Heart right ventricle (tissue), 16 donors: Measurements from ENCODE around the gene SNCB. TPM values are rescaled to one million over a fixed set of nuclear protein-coding genes. Genes with fewer than 3 reads are reported as not detected.

Source experiments
- ATAC-seq, 8 donors: fragments of 200-7000 bp; cut with Tn5 transposase; one replicate each; pipeline ENCODE4 v1.9.1; 2020; ENCODE audit warnings: mild to moderate bottlenecking in 8 of 8, moderate library complexity in 8 of 8, moderate number of reproducible peaks in 1 of 8
- DNase-seq, 2 donors: peaks; one replicate each; pipeline ENCODE4 v3.0.0-alpha.2; 2020
- H3K27ac ChIP-seq, 10 donors: fragments of 200-600 bp; sonication (generic) in 2 of 10; one replicate each; pipeline versions ENCODE4 v1.5.0 to v1.8.0; 2020 to 2022; ENCODE audit warnings: mild to moderate bottlenecking in 3 of 10
- H3K27me3 ChIP-seq, 7 donors: fragments of 200-600 bp; one replicate each; pipeline ENCODE4 v1.8.0; 2021 to 2022; ENCODE audit warnings: mild to moderate bottlenecking in 2 of 7
- H3K36me3 ChIP-seq, 9 donors: fragments of 200-600 bp; sonication (generic) in 1 of 9; one replicate each; pipeline versions ENCODE4 v1.5.0 to v1.8.0; 2020 to 2022; ENCODE audit warnings: mild to moderate bottlenecking in 2 of 9
- H3K4me1 ChIP-seq, 9 donors: fragments of 200-600 bp; sonication (generic) in 1 of 9; one replicate each; pipeline versions ENCODE4 v1.5.0 to v1.8.0; 2020 to 2022; ENCODE audit warnings: mild to moderate bottlenecking in 4 of 9
- H3K4me3 ChIP-seq, 10 donors: fragments of 200-600 bp; sonication (generic) in 2 of 10; one replicate each; pipeline versions ENCODE4 v1.5.0 to v1.8.0; 2020 to 2022; ENCODE audit warnings: mild to moderate bottlenecking in 7 of 10, moderate library complexity in 2 of 10
- H3K9me3 ChIP-seq, 11 donors: fragments of 200-600 bp in 10 of 11; sonication (generic) in 2 of 11; one replicate each; pipeline versions ENCODE4 v1.5.0 to v1.8.0; 2013 to 2022; ENCODE audit warnings: mild to moderate bottlenecking in 2 of 11, control low read depth in 1 of 11, moderate library complexity in 1 of 11
- WGBS, 2 donors: extraction: QIAGEN DNeasy Blood & Tissue Kit; methylation state at CpG; one replicate each; pipeline ENCODE4 v1.1.7; 2013; ENCODE audit warnings: inconsistent platforms in 1 of 2; 5-methylcytosine and 5-hydroxymethylcytosine counted together
- intact Hi-C, 10 donors: fragments of 100-400 bp; cut with DNase I; formaldehyde crosslinking; loops; one replicate each; pipeline versions ENCODE4 v1.11.1 to v1.14.2; 2022
- polyA plus RNA-seq, 2 donors: library from polyadenylated mRNA; stranded (reverse); fragments of 200-250 nt; gene quantifications; one replicate each; pipeline ENCODE4 v1.2.3, GENCODE V29; 2013
- total RNA-seq, 10 donors: library from RNA; stranded (reverse); fragmentation: NEBNext Ultra II Directional in 3 of 10; extraction: Animal tissue kit (Norgen Biotek cat#: 25700) in 3 of 10; gene quantifications; one replicate each; pipeline versions ENCODE4 v1.2.1 to v1.2.4, GENCODE V29; 2021 to 2023
- TF ChIP-seq, protein P1 (sequence below), 9 donors: fragments of 200-600 bp; sonication (generic) in 2 of 9; IDR thresholded peaks; one replicate each; pipeline versions ENCODE4 v1.5.0 to v1.8.0; 2021 to 2022; ENCODE audit warnings: antibody characterized with exemption in 9 of 9, mild to moderate bottlenecking in 5 of 9, moderate library complexity in 1 of 9
- donor health status: Arrhythmogenic right ventricular cardiomyopathy.
- donor health status: ischemic (EF 13 %, LVEDD 7.1; RV severe dilation, severe dysfunction).
- donor health status: healthy with polysubstance abuse.
- donor health status: DM: no; HTN: yes; CAD: no.
- donor health status: DM: no; HTN: no; CAD: no.
- donor health status: ischemic (EF 25% LVEDD 6.9; RV normal size, moderate dysfunction).
- donor health status: ischemic (EF 25% LVEDD 5.7; RV mildly dilated, moderate dysfunction).
- donor health status: healthy.
- donor health status: DM: yes; HTN: yes; CAD: no.
- donor health status: Ischemic cardiomyopathy.
- donor health status: ischemic (EF 35%, LVEDD 5.7; RV mildly dilated, moderate dysfunction).
- donor health status: nonischemic (EF 11% LVEDD 7.7; RV severe dilation, severe dysfunction).
- donor health status: DM: yes; HTN: yes; CAD: no.
- donor health status: PGD.
- donor health status: ischemic (EF 29% LVEDD 5.4; RV normal size, mild dysfunction).
- donor health status: nonischemic (EF 23%, LVEDD 6.1; RV moderate dilation, normal function).

The SNCB gene
- total and polyA plus RNA-seq, 12 donors, result 0.35 to 0.39 TPM; not detected in 10

DNA sequence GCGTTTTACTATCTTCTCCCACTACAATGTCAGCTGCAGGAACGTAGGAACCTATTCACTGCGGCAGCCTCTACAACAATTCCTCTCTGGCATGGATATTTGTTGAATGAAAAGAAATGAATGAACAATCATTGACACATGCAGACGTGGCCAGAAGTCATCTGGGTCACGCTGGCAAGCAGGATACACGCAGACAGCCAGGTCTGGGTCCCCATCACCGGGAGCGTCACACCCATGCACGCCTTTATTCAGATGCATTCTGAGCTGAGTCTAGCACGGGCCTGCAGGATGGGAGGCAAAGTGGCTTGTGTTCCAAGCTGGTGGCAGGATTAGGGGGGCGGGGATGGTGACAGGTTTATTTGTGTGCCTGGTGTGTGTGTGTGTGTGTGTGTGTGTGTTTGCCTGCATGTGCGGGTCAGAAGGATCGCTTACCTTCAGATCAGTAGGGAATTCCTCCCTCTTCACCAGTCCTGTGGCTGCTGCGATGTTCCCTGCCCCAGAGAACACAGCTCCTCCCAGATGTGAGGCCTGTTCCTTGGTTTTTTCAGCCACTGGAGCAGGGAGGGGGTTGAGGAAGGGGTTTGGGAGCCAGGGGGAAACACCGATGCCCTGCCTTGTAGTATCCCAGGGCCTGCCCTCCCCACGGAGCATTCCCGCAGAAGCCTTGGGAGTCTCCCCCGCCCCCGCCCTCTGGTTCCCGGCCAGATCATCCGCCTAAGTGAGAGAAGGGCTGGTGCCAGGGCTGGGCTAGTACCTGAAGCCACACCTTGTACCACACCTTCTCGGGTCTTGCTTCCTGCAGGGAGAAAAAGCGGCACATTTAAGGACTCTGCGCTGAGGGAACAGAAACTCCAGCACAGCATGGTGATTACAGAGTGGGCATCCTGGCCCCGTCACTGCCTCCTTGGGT lies 4.1 kb downstream of the SNCB start:
- TF ChIP-seq, protein P1, sequence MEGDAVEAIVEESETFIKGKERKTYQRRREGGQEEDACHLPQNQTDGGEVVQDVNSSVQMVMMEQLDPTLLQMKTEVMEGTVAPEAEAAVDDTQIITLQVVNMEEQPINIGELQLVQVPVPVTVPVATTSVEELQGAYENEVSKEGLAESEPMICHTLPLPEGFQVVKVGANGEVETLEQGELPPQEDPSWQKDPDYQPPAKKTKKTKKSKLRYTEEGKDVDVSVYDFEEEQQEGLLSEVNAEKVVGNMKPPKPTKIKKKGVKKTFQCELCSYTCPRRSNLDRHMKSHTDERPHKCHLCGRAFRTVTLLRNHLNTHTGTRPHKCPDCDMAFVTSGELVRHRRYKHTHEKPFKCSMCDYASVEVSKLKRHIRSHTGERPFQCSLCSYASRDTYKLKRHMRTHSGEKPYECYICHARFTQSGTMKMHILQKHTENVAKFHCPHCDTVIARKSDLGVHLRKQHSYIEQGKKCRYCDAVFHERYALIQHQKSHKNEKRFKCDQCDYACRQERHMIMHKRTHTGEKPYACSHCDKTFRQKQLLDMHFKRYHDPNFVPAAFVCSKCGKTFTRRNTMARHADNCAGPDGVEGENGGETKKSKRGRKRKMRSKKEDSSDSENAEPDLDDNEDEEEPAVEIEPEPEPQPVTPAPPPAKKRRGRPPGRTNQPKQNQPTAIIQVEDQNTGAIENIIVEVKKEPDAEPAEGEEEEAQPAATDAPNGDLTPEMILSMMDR (IDR thresholded peaks at IDR 0.05), result no peak

DNA sequence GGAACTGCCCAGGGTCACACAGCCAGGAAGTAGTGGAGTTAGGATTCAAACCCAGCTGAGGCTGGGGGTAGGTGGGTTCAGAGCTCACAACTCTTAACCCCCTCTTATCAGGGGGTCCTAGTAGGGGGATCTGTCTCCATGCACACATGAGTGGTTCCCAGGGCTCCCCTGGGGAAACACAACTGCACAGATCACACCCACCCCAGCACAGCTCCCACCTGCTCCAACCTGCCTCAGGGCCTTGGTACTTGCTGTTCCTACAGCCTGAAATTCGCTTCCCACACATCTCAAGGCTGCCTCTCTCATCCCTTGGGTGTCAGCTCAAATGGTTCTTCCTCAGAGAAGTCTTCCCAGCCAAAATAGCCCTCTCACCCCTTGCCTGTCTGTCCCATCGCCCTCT lies 4.8 kb downstream of the SNCB start:
- intact Hi-C loops, result loop anchor here in 1 of 10 donors (5.0 kb wide), 1 partner anchor 48 kb away; no protein-coding TSS in a partner anchor
- no peaks in the 10 kb centered on the region for H3K36me3 ChIP-seq
- ATAC-seq (no peak), DNase-seq (no peak)
- H3K4me3 ChIP-seq, result no peak overlapping the region
- peaks cover 10 to 96% (median 91%) of the 10 kb centered on the region in 7 donors for H3K27me3 ChIP-seq
- peaks cover 7 to 27% (median 16%) of the 10 kb centered on the region in 9 donors for H3K4me1 ChIP-seq
- 58 to 72% methylated on average over 2 of the region's 2 CpGs for WGBS, 2 donors
- H3K27ac ChIP-seq, result no peak overlapping the region
- TF ChIP-seq, protein P1 (IDR thresholded peaks at IDR 0.05), result no peak
- H3K9me3 ChIP-seq, result no peaks in the 10 kb centered on the region

More for the DNA sequence above, 4.1 kb downstream of the SNCB start:
- H3K9me3 ChIP-seq, result no peaks in the 10 kb centered on the region
- H3K4me1 ChIP-seq, result peaks cover 7 to 25% (median 14%) of the 10 kb centered on the region in 9 donors
- DNase-seq (no peak), ATAC-seq (no peak)
- no peaks in the 10 kb centered on the region for H3K36me3 ChIP-seq
- WGBS, 2 donors, result 30 to 51% methylated on average over 25 of the region's 25 CpGs
- no peak overlapping the region for H3K4me3 ChIP-seq
- intact Hi-C loops, result loop anchor here in 1 of 10 donors (5.0 kb wide), 1 partner anchor 49 kb away; no protein-coding TSS in a partner anchor
- no peak overlapping the region for H3K27ac ChIP-seq
- peaks cover 10 to 96% (median 91%) of the 10 kb centered on the region in 7 donors for H3K27me3 ChIP-seq

DNA sequence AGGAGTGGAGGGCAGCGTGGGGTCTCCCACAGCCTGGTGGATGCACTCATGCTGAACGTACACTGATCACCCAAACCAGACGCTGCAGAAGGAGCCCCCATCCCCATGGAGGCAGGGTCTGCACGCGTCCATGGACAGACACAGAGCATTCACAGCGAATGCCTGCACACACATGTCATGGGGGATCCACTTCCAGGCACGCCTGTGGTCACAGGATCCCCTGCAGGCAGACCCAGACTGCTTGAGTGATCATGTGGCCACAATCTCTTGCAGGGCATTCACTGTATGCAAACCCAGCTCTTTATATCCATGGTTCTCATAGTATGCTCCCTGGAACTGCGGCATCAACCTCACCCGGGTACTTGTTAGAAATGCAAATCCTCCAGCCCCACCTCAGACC lies 5.4 kb downstream of the SNCB start:
- Histone ChIP-seq H3K4me3 (no peak overlapping the region), H3K9me3 (no peaks in the 10 kb centered on the region), H3K36me3 (no peaks in the 10 kb centered on the region), H3K4me1 (peaks cover 3 to 27% (median 16%) of the 10 kb centered on the region in 9 donors), H3K27ac (no peak overlapping the region), H3K27me3 (peaks cover 11 to 96% (median 91%) of the 10 kb centered on the region in 7 donors)
- TF ChIP-seq, protein P1 (IDR thresholded peaks at IDR 0.05), result no peak
- 61 to 67% methylated on average over 9 of the region's 9 CpGs for WGBS, 2 donors
- no peak for ATAC-seq
- no peak for DNase-seq
- intact Hi-C loops, result loop anchor here in 1 of 10 donors (5.0 kb wide), 1 partner anchor 48 kb away; no protein-coding TSS in a partner anchor

DNA sequence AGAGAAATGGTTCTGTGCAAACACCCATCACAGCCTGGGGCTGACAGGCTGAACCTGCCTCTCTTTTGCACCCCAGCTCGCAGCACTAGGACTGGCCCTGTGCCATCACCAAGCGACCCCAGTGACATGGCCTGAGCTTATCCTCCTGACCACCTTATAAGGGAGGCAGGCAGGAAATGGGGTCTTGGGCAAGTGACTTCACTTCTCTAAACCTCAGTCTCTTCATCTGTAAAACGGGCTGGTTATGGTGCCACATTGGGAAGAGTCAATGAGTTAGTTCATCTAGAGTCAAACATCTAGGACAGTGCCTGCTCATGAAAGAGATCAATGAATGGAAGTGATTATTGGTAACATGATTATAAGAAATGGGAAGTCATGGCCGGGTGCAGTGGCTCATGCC lies 6.2 kb downstream of the SNCB start:
- no peaks in the 10 kb centered on the region for H3K36me3 ChIP-seq
- DNase-seq (no peak), ATAC-seq (no peak)
- no peak overlapping the region for H3K4me3 ChIP-seq
- no peak overlapping the region for H3K27ac ChIP-seq
- H3K27me3 ChIP-seq, result peaks cover 9 to 96% (median 91%) of the 10 kb centered on the region in 7 donors
- no peaks in the 10 kb centered on the region for H3K9me3 ChIP-seq
- 71 to 78% methylated on average over 4 of the region's 4 CpGs for WGBS, 2 donors
- peaks cover 0 to 27% (median 19%) of the 10 kb centered on the region in 9 donors for H3K4me1 ChIP-seq
- intact Hi-C loops, result no loop called here
- TF ChIP-seq, protein P1 (IDR thresholded peaks at IDR 0.05), result no peak
